WTC11 (cell line): ENCODE measurements around the gene GLRX. TPM values are rescaled to one million over a fixed set of nuclear protein-coding genes. Genes with fewer than 3 reads are reported as not detected.
A peak's percentile ranks its signal among the peaks of the same experiment; 100 is the strongest.
"Not testable (repeated sequence)": the region's sequence is repeated elsewhere in the genome, so short reads cannot be mapped to it uniquely, and the experiment has no call there.

ENCODE experiments used
- ATAC-seq: fragments of 200-7000 bp; cut with Tn5 transposase; 2 replicates; pipeline ENCODE4 v1.10.0; 2021; ENCODE audit warnings: mild to moderate bottlenecking, moderate library complexity
- Bru-seq: library from RNA; stranded (reverse); fragments of 400-500 nt; gene quantifications from one replicate; lab custom pipeline; 2021; lab: Mats Ljungman, UMichigan
- CTCF ChIA-PET: fragments of 300-600 bp; sonication (Branson Sonifier 250); formaldehyde crosslinking; loops from one replicate; lab custom pipeline; 2021; ENCODE audit warnings: antibody characterized with exemption; lab: Charles Lee
- POLR2A ChIA-PET: fragments of 350-600 bp; sonication (Branson Sonifier 250); formaldehyde crosslinking; loops from one replicate; lab custom pipeline; 2021; ENCODE audit warnings: antibody characterized with exemption; lab: Charles Lee
- DNase-seq: peaks from one replicate; pipeline ENCODE4 v3.0.0; 2021; ENCODE audit warnings: low spot score
- H3K27ac Mint-ChIP-seq: 2 replicates; pipeline ENCODE4 v1.8.0; 2021; ENCODE audit warnings: mixed read lengths
- H3K27me3 Mint-ChIP-seq: 2 replicates; pipeline ENCODE4 v1.8.0; 2021; ENCODE audit warnings: low read depth, mild to moderate bottlenecking, moderate library complexity, mixed read lengths
- H3K36me3 Mint-ChIP-seq: 2 replicates; pipeline ENCODE4 v1.8.0; 2021; ENCODE audit warnings: mixed read lengths
- H3K4me1 Mint-ChIP-seq: 2 replicates; pipeline ENCODE4 v1.8.0; 2022; ENCODE audit warnings: mixed read lengths
- H3K4me3 Mint-ChIP-seq: 2 replicates; pipeline ENCODE4 v1.8.0; 2021; ENCODE audit warnings: mild to moderate bottlenecking, moderate library complexity, mixed read lengths
- H3K9me3 Mint-ChIP-seq: 2 replicates; pipeline ENCODE4 v1.8.0; 2021; ENCODE audit warnings: mixed read lengths
- CBFB ChIP-seq: sonication (generic); formaldehyde crosslinking; IDR thresholded peaks from 2 replicates; pipeline ENCODE4 v1.8.1; 2022; ENCODE audit warnings: mild to moderate bottlenecking, low read depth, missing genetic modification reagents
- CDX4 ChIP-seq: fragments of 250-450 bp; sonication (Bioruptor Pico); IDR thresholded peaks from 2 replicates; pipeline ENCODE4 v1.9.0; 2021; ENCODE audit warnings: moderate library complexity, mild to moderate bottlenecking, inconsistent platforms, borderline replicate concordance
- CREM ChIP-seq: sonication (generic); formaldehyde crosslinking; IDR thresholded peaks from 2 replicates; pipeline ENCODE4 v1.8.1; 2022; ENCODE audit warnings: mild to moderate bottlenecking, missing genetic modification reagents, moderate library complexity
- GABPB1 ChIP-seq: sonication (generic); formaldehyde crosslinking; IDR thresholded peaks from 2 replicates; pipeline ENCODE4 v1.8.1; 2023; ENCODE audit warnings: mild to moderate bottlenecking, missing genetic modification reagents
- MYBL2 ChIP-seq: sonication (generic); formaldehyde crosslinking; IDR thresholded peaks from 2 replicates; pipeline ENCODE4 v1.8.1; 2023; ENCODE audit warnings: mild to moderate bottlenecking, moderate library complexity, missing genetic modification reagents
- NFE2L1 ChIP-seq: sonication (generic); formaldehyde crosslinking; IDR thresholded peaks from 2 replicates; pipeline ENCODE4 v1.8.1; 2023; ENCODE audit warnings: missing genetic modification reagents
- NFYB ChIP-seq: sonication (generic); formaldehyde crosslinking; conservative IDR thresholded peaks from 2 replicates; pipeline ENCODE4 v1.8.0; 2022; ENCODE audit warnings: low read depth, missing genetic modification reagents
- RELA ChIP-seq: sonication (generic); formaldehyde crosslinking; IDR thresholded peaks from 2 replicates; pipeline ENCODE4 v1.8.1; 2022; ENCODE audit warnings: missing genetic modification reagents, mild to moderate bottlenecking, borderline replicate concordance
- RORB ChIP-seq: fragments of 250-450 bp; sonication (Bioruptor Pico); IDR thresholded peaks from 2 replicates; pipeline ENCODE4 v1.9.0; 2021; ENCODE audit warnings: mild to moderate bottlenecking
- SMAD4 ChIP-seq: sonication (generic); formaldehyde crosslinking; IDR thresholded peaks from 2 replicates; pipeline ENCODE4 v1.8.0; 2022; ENCODE audit warnings: mild to moderate bottlenecking, missing genetic modification reagents
- SP1 ChIP-seq: sonication (generic); formaldehyde crosslinking; conservative IDR thresholded peaks from 2 replicates; pipeline ENCODE4 v1.8.1; 2022; ENCODE audit warnings: missing genetic modification reagents
- TCF7 ChIP-seq: sonication (generic); formaldehyde crosslinking; IDR thresholded peaks from 2 replicates; pipeline ENCODE4 v1.8.0; 2022; ENCODE audit warnings: mild to moderate bottlenecking, low read depth, missing genetic modification reagents, moderate library complexity
- TEAD1 ChIP-seq: sonication (generic); formaldehyde crosslinking; IDR thresholded peaks from 2 replicates; pipeline ENCODE4 v1.8.0; 2022; ENCODE audit warnings: mild to moderate bottlenecking, missing genetic modification reagents
- TEAD4 ChIP-seq: sonication (generic); formaldehyde crosslinking; IDR thresholded peaks from 2 replicates; pipeline ENCODE4 v1.8.0; 2022; ENCODE audit warnings: mild to moderate bottlenecking, missing genetic modification reagents
- ZNF416 ChIP-seq: fragments of 250-450 bp; sonication (Bioruptor Pico); IDR thresholded peaks from 2 replicates; pipeline ENCODE4 v1.9.0; 2021; ENCODE audit warnings: mild to moderate bottlenecking, inconsistent platforms
- ZNF423 ChIP-seq: fragments of 250-450 bp; sonication (Bioruptor Pico); IDR thresholded peaks from 2 replicates; pipeline ENCODE4 v2.1.2; 2022; ENCODE audit warnings: mild to moderate bottlenecking, moderate library complexity
- long read RNA-seq, 3 experiments: library from RNA in 1 of 3; library from capped mRNA in 1 of 3; library from polyadenylated mRNA in 1 of 3; unstranded in 2 of 3; stranded (forward) in 1 of 3; transcript quantifications; one replicate each; pipeline ENCODE4 v2.0.0, GENCODE V29; 2021
- total RNA-seq: library from RNA; stranded (reverse); gene quantifications from 3 replicates; pipeline ENCODE4 v1.2.3, GENCODE V29; 2021
- TF ChIP-seq, protein P1 (sequence below): sonication (generic); formaldehyde crosslinking; IDR thresholded peaks from 2 replicates; pipeline ENCODE4 v1.8.1; 2022; ENCODE audit warnings: low read depth, missing genetic modification reagents, borderline replicate concordance
- TF ChIP-seq, protein P2 (sequence below): sonication (generic); formaldehyde crosslinking; IDR thresholded peaks from 2 replicates; pipeline ENCODE4 v1.8.0; 2022; ENCODE audit warnings: mild to moderate bottlenecking, missing genetic modification reagents

GLRX gene, protein sequence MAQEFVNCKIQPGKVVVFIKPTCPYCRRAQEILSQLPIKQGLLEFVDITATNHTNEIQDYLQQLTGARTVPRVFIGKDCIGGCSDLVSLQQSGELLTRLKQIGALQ
- total RNA-seq, result 15.9 to 21.0 TPM (median 19.2 TPM) in 3 replicates
- percentile 48 among the genes with signal in this experiment for Bru-seq, nascent RNA
- long read RNA-seq, experiment 1, transcript GLRX-201 (3 exons, 1,211 nt), result major isoform, 34 of 35 reads
- long read RNA-seq, experiment 1, partial matches to known transcripts, result 0 of 35 reads
- long read RNA-seq, experiment 1, other reads (novel, unspliced or antisense), result 0 of 35 reads
- long read RNA-seq, experiment 2, transcript GLRX-201 (3 exons, 1,211 nt), result major isoform, 42 of 44 reads
- long read RNA-seq, experiment 2, partial matches to known transcripts, result 1 of 44 reads
- long read RNA-seq, experiment 2, other reads (novel, unspliced or antisense), result 0 of 44 reads
- long read RNA-seq, experiment 3, transcript GLRX-201 (3 exons, 1,211 nt), result major isoform, 50 of 53 reads
- long read RNA-seq, experiment 3, partial matches to known transcripts, result 0 of 53 reads
- long read RNA-seq, experiment 3, other reads (novel, unspliced or antisense), result 1 of 53 reads

GRCh38 chr5:95822542-95823181, at the start of gene GLRX:
GLRX (minus strand) TSS chr5:95822726; CDS start chr5:95822662, 64 bp downstream.
- Mint-ChIP-seq H3K4me3 (peak within 1 kb of the TSS; percentile 88), H3K27me3 (no peaks in the 10 kb centered on the region; the same call in 1 of the 2 replicates), H3K9me3 (no peaks in the 10 kb centered on the region), H3K27ac (peak within 1 kb of the TSS; percentile 90), H3K36me3 (no peaks in the 10 kb centered on the region), H3K4me1 (peaks cover 50% of the 10 kb centered on the region)
- ChIA-PET CTCF (interaction anchor here (0.8 to 2.4 kb wide), 5 partner anchors 10 to 41 kb away, joined by 3 to 27 read pairs (median 4); no protein-coding TSS in a partner anchor), POLR2A (interaction anchor here (1.7 to 2.8 kb wide), 3 partner anchors 12 to 92 kb away, joined by 5 to 11 read pairs (median 7); partner anchors contain the start of gene RHOBTB3)
- TF ChIP-seq TEAD1 (CRISPR knock-in tag) (0 out of 2 replicates have a peak, but pooled peaks have one; percentile 25), MYBL2 (CRISPR knock-in tag) (no peak)
- DNase-seq (peak; percentile 56), ATAC-seq (peak; percentile 86)

- H3K27ac Mint-ChIP-seq, result no peak overlapping the region
- peaks cover 10% of the 10 kb centered on the region for H3K9me3 Mint-ChIP-seq
- ChIA-PET POLR2A (no interaction called here), CTCF (no interaction called here)
- no peak overlapping the region for H3K4me3 Mint-ChIP-seq
- H3K27me3 Mint-ChIP-seq, result no peaks in the 10 kb centered on the region
- no peak for TF ChIP-seq NFE2L1 (CRISPR knock-in tag)
- TF ChIP-seq SMAD4, result no peak
- no peak for TF ChIP-seq TCF7 (CRISPR knock-in tag)
- TF ChIP-seq GABPB1 (CRISPR knock-in tag), result no peak
- TF ChIP-seq, protein P1, sequence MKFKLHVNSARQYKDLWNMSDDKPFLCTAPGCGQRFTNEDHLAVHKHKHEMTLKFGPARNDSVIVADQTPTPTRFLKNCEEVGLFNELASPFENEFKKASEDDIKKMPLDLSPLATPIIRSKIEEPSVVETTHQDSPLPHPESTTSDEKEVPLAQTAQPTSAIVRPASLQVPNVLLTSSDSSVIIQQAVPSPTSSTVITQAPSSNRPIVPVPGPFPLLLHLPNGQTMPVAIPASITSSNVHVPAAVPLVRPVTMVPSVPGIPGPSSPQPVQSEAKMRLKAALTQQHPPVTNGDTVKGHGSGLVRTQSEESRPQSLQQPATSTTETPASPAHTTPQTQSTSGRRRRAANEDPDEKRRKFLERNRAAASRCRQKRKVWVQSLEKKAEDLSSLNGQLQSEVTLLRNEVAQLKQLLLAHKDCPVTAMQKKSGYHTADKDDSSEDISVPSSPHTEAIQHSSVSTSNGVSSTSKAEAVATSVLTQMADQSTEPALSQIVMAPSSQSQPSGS, result no peak
- TF ChIP-seq ZNF423 (CRISPR knock-in tag), result no peak
- no peak for TF ChIP-seq CDX4 (CRISPR knock-in tag)
- TF ChIP-seq, protein P2, sequence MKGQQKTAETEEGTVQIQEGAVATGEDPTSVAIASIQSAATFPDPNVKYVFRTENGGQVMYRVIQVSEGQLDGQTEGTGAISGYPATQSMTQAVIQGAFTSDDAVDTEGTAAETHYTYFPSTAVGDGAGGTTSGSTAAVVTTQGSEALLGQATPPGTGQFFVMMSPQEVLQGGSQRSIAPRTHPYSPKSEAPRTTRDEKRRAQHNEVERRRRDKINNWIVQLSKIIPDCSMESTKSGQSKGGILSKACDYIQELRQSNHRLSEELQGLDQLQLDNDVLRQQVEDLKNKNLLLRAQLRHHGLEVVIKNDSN, result no peak
- no peak for TF ChIP-seq NFYB (CRISPR knock-in tag)
- TF ChIP-seq CBFB, result no peak
- TF ChIP-seq SP1 (CRISPR knock-in tag), result no peak
- TF ChIP-seq RELA (CRISPR knock-in tag), result no peak
- no peak for TF ChIP-seq RORB
- TF ChIP-seq CREM (CRISPR knock-in tag), result no peak
- no peak for TF ChIP-seq ZNF416 (CRISPR knock-in tag)
- H3K4me1 Mint-ChIP-seq, result 0 out of 2 replicates have a peak, but pooled peaks cover 5% of the 10 kb centered on the region
- no peak for DNase-seq
- H3K36me3 Mint-ChIP-seq, result no peaks in the 10 kb centered on the region
- no peak for ATAC-seq
Measured at GRCh38 chr5:95871146-95871806, 48.8 kb upstream of the GLRX start.

DNA sequence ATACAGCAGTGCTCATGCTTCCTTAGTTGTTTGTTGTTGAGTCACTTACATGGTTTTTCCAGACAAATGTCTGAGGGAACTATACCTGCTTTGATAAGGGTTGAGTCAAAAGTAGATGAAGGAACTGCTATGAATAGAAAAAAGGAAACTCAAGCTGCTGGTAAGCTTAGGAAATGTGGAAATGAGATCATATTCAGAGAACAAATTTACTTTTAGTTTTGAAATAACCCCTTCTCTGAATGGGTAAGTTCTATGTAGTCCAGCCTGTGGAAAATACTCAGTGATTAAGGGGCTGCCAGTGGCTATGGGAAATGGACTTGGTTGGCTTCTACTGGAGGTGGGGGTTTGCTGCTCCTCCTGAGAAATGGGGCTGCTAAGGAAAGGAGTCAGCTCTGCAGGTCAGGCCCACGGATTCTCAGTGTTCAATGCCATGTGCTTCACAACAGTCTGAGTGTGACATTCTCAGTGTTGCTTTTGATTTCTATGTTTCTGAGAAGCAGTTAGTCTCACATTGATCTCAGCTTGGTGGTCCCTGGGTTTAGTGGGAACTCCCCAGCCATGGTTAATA, 47.7 kb upstream of the GLRX start:
- DNase-seq (no peak), ATAC-seq (no peak)
- Mint-ChIP-seq H3K27me3 (no peaks in the 10 kb centered on the region), H3K9me3 (peaks cover 10% of the 10 kb centered on the region), H3K27ac (no peak overlapping the region), H3K36me3 (no peaks in the 10 kb centered on the region), H3K4me1 (0 out of 2 replicates have a peak, but pooled peaks cover 5% of the 10 kb centered on the region), H3K4me3 (no peak overlapping the region)
- ChIA-PET POLR2A (no interaction called here), CTCF (interaction anchor here (1.1 kb wide), 1 partner anchor 466 kb away, joined by 3 read pairs; no protein-coding TSS in a partner anchor)
- TF ChIP-seq TEAD4 (CRISPR knock-in tag), result no peak

DNA sequence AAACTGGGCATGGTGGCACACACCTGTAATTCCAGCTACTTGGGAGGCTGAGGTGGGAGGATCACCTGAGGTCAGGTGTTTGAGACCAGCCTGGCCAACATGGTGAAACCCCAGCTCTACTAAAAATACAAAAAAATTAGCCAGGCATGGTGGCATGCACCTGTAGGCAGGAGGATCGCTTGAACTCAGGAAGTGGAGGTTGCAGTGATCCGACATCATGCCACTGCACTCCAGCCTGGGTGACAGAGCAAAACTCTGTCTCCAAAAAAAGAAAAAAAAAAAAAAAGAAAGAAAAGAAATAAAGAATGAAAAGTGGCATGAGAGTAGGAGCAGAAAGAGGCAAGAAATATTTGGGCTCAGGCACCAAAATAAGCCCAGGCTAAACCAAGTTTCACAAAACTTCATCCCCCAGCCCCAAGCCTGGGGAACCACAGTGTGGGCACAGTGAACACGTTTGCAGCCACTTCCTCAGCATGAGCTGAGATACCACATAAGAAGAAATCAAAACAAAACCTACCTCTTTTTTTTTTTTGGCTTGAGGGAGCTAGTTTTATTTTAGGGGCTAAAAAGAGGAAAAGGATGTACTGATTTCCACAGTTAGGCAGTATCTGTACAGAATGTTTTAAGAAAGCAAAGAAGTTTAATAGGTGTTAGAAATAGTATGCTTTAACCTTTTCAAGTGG, 46.8 kb upstream of the GLRX start:
- CTCF ChIA-PET, result interaction anchor here (1.1 kb wide), 1 partner anchor 467 kb away, joined by 3 read pairs; no protein-coding TSS in a partner anchor
- H3K4me3 Mint-ChIP-seq, H3K27me3 Mint-ChIP-seq, DNase-seq, POLR2A ChIA-PET, H3K9me3 Mint-ChIP-seq, H3K4me1 Mint-ChIP-seq, ATAC-seq, H3K27ac Mint-ChIP-seq, H3K36me3 Mint-ChIP-seq: not testable (repeated sequence)
